Limb (tissue), 2 donors: Measurements from ENCODE around the gene SMDT1.
A peak's percentile ranks its signal among the peaks of the same experiment; 100 is the strongest.

Experiments used
- DNase-seq, 2 donors: peaks; one replicate each; pipeline ENCODE4 v3.0.0-alpha.2; 2016; ENCODE audit errors: extremely low spot score in 2 of 2

SMDT1 gene, protein sequence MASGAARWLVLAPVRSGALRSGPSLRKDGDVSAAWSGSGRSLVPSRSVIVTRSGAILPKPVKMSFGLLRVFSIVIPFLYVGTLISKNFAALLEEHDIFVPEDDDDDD

DNA sequence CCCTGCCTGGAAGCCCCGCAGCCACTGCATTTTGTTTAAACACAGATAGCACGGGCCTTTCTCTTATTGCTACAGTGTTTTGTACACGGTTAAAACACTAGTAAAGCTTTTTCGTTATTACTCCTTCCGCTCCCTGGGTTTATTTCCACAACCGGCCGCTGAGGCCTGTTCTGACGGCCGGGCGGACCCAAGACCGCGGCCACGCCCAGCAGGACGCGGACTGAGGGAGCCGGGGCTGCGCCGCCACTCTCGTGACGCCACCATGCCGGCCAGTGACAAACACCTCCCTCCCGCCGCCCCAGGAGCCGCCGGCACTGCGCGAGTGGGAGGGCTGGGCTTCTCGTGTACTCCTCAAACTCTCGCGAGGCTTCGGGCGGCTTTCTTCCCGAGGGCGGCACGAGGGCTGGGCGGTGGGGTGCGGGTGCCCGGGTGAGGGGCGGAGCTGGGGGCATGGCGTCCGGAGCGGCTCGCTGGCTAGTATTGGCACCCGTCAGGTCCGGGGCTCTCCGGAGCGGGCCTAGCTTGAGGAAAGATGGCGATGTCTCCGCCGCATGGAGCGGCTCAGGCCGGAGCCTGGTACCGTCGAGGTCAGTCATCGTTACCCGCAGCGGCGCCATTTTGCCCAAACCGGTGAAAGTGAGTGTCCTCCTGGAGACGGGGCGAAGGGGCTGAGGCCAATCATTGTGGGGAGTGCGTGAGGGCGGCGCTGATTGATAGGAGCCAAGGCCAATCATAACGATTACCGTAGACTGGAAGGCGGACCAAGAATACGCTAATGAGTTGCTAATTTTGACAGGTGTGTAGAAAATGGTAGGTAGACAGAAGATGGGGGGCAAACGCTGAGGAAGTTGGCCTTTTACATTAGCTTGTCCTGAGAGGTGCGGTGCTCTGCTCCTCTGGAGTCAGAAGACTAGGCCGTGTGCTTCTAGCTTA is at the start of gene SMDT1:
Gene SMDT1, plus strand, starts transcription at position 382 of the 933 bp plus-strand sequence. Its CDS starts 69 bp downstream, at position 451.
- peak; percentile 97 to 99 for DNase-seq

- no peak for DNase-seq
These were observed 46.0 kb upstream of the SMDT1 start for GRCh38 chr22:42033263-42034181.

- no peak for DNase-seq
These were observed 44.2 kb upstream of the SMDT1 start for GRCh38 chr22:42035256-42035655.

- DNase-seq: no peak
These were observed 40.2 kb upstream of the SMDT1 start for GRCh38 chr22:42039271-42039670.

GRCh38 chr22:42041784-42042183 is 37.7 kb upstream of the SMDT1 start:
- DNase-seq: no peak

- no peak for DNase-seq
These were observed 28.8 kb upstream of the SMDT1 start for GRCh38 chr22:42050641-42051180.

GRCh38 chr22:42052765-42053164 is 26.7 kb upstream of the SMDT1 start:
- DNase-seq: no peak

DNA sequence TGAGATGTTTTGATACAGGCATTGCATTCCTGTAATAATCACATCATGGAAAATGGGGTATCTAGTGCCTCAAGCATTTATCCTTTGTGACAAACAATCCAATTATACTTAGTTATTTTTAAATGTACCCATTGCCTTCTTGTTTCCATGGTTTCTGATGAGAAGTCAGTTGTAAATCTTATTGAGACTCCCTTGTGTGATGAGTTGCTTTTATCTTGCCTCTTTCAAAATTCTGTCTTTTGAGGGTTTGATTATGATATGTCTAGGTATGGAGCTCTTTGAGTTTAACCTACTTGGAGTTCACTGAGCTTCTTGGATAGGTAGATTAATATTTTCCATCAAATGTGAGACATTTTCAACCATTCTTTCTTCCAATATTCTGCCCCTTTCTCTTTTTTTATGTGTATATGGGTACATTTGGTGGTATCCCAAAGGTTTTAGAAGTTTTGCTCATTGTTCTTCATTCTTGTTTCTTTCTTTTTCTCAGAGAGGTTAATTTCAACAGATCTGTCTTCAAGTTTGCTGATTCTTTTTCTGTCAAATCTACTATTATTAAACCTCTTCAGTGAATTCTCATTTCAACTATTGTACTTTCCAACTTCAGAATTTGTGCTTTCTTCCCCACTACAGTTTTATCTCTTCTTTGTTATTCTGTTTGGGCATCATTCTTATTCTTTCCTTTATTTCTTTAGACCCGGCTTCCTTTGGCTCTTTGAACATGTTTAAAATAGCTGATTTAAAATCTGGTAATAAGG is 22.6 kb upstream of the SMDT1 start:
- no peak for DNase-seq

GRCh38 chr22:42060489-42060888 is 19.0 kb upstream of the SMDT1 start:
- no peak for DNase-seq

GRCh38 chr22:42061041-42061440 is 18.5 kb upstream of the SMDT1 start:
- DNase-seq: no peak

DNA sequence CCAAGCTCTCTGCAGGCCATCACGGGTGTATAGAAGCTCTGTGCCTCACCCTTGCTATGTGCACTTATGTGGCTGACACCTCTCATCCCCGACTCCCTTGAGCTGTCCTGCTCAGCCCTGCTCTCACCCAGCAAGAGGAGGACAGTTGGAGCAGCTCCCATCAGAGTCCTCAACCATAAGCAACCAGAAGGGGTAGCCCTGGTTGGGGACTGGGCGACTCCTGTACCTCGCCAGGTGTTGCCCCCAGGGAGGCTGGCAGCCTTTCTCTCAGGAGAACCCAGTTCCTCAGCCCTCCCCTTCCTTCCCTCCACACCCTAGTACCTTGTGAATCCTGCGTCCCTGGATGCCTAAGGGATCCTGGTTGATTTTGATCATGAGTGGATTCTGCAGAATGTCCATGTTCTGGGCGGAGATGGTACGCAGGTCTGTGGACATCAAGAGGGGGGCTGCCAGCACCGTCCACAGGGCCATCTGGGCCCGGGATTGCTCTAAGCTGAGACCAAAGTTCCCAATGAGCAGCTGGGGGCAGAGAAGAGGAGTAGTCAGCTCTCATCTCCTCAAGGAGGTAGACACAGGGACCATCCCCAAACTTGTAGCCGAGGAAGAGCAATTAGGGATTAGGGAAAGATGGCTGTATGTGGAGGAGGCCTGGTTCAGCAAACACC is 16.9 kb upstream of the SMDT1 start:
- no peak for DNase-seq

DNA sequence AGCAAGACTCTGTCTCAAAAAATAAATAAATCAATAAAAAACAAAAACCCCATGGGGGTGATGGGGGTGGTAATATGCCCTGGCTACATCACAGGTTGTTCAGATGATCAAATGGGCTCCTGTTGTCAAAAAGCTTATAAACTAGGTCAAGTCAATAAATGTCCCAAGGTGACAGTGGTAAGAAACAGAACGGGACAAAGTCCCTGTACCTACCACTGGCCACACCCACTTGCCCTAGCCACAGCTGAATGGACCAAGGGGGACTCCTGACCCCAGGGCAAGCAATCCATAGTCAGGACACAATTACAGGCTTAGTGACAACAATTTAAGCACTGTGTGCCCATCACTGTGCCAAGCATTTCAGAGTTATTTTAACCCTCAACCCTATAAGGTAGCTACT is 14.9 kb upstream of the SMDT1 start:
- no peak for DNase-seq

DNA sequence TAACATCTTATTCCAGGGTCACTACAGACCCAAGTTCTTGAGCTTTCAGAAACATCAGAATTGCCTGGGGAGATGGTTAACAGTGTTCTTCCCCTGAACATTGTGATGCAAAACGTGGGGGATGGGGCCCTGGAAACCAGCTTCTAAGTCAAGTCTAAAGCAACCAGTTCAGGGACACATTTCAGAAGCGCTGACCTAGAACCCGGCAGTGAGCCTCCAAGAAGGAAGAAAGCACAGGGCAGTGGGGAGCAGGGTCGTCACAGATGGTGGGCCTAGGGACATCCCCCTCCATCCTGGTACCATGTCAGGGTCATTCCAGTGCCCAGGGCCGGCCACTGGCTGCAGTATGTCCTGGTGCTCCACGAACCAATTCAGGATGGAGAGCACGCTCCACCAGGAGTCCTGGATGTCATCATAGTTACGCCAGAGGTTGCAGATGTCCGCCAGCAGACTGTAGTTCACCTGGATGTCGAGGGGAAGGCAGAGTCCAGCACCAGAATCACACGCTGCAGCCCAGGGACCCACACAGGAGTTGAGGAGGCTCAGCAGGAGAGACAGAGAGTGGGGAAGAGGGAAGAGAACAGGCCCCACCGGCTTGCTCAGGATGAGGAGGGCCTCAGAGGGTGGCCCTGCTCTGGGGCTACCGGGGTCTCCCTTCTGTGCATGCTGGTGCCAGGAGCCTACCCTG is 13.9 kb upstream of the SMDT1 start:
- no peak for DNase-seq

GRCh38 chr22:42066126-42066761 is 13.3 kb upstream of the SMDT1 start:
- no peak for DNase-seq

GRCh38 chr22:42066937-42067336 is 12.6 kb upstream of the SMDT1 start:
- no peak for DNase-seq

DNA sequence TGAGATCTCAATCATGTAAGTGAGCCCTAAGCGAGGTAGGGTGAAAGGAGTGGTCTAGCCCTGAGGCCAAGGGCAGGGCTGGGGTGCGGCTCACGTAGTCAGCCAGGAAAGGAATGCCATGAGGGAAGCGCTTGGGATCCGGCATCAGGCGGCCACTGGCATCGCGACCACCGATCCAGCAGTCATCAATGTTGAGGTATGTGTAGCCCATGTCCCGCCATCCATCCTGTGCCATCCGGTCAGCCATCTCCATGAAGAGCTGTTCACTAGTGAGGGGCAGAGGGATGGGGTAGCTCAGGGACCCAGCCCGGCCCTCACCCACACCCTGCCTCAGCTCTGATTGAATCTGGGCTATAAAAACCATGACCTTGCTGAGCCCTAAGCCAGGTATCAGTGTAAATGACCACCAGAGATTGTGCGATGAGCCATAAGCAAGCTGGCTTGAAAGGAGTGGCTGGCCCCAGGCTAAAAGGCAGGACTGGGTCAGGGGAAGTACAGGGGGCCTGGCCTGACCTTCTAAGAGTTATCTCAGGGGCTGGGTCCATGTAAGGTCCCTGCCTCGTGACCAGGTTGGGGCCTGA is 11.7 kb upstream of the SMDT1 start:
- no peak for DNase-seq

GRCh38 chr22:42068291-42068690 is 11.2 kb upstream of the SMDT1 start:
- DNase-seq: no peak

GRCh38 chr22:42069801-42070516 is 9.5 kb upstream of the SMDT1 start:
- peak in 1 of 2 donors; percentile 13 for DNase-seq
